Lower leg skin (tissue), 4 donors: Measurements from ENCODE around the gene DOCK1. TPM values are rescaled to one million over a fixed set of nuclear protein-coding genes. Genes with fewer than 3 reads are reported as not detected.

Source experiments
- DNase-seq, 2 donors: peaks; one replicate each; pipeline ENCODE4 v3.0.0-alpha.2; 2019; ENCODE audit warnings: low spot score in 2 of 2
- H3K4me3 ChIP-seq: fragments of 200-600 bp; sonication (generic); 2 replicates; pipeline ENCODE4 v1.5.1; 2017; ENCODE audit warnings: mild to moderate bottlenecking, low read depth; ENCODE audit not compliant: poor library complexity, severe bottlenecking
- POLR2A ChIP-seq, 2 donors: fragments of 450-650 bp; IDR thresholded peaks; one replicate each; pipeline ENCODE4 v1.6.1; 2016 to 2017; ENCODE audit warnings: antibody characterized with exemption in 2 of 2, mild to moderate bottlenecking in 1 of 2, moderate library complexity in 1 of 2
- WGBS, 2 donors: methylation state at CpG; one replicate each; pipeline ENCODE4 v1.1.5; 2018; 5-methylcytosine and 5-hydroxymethylcytosine counted together
- intact Hi-C: fragments of 100-400 bp; cut with DNase I; formaldehyde crosslinking; loops from one replicate; pipeline ENCODE4 v1.15.0; 2023; ENCODE audit warnings: low total_unique reads
- total RNA-seq, 4 donors: library from RNA; depleted of rRNA; stranded (reverse); fragments of >200 nt; gene quantifications; one replicate each; pipeline ENCODE4 v1.1.0, GENCODE V29; 2016
- TF ChIP-seq, protein P1 (sequence below), 3 donors: fragments of 450-650 bp; IDR thresholded peaks; one replicate each; pipeline ENCODE4 v1.5.1; 2016; ENCODE audit warnings: antibody characterized with exemption in 3 of 3, mild to moderate bottlenecking in 3 of 3, moderate library complexity in 2 of 3

The DOCK1 gene
- total RNA-seq, 4 donors from 2014 or later, result 76.6 to 108 (median 83.4) TPM

DNA sequence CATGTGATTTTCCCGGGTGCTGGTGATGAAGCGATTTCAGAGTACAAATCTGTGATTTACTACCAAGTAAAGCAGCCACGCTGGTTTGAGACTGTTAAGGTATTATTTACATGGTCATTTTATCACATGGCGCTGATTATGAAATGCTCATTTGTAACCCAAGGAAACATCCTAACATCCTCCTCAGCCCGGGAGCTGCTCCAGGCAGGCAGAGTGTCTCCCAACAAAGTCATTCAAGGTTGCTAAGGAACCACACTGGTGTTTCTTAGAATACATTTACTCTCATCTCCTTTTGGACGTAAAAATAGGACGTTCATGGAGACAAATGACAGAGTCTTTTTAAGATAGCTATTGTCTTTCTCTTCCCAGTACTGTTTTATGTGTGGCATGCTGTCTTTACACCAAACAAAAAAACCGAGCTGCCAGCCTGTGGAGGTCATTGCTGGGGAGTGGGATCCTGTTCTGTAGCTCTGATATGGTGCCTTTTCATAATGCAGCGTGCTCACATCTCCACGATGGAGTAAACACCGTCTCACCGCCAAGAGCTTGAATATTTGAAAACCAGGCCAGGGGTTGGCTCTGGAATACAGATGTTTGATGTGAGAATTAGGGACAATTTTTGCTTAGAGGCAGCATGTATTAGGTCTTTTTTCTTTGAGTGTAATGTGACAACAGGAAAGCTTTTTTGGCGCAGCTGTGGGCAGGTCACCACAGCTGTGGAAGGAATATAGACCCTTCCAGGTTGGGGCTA lies 119.6 kb downstream of the DOCK1 start:
- intact Hi-C loops, result no loop called here
- TF ChIP-seq, protein P1, sequence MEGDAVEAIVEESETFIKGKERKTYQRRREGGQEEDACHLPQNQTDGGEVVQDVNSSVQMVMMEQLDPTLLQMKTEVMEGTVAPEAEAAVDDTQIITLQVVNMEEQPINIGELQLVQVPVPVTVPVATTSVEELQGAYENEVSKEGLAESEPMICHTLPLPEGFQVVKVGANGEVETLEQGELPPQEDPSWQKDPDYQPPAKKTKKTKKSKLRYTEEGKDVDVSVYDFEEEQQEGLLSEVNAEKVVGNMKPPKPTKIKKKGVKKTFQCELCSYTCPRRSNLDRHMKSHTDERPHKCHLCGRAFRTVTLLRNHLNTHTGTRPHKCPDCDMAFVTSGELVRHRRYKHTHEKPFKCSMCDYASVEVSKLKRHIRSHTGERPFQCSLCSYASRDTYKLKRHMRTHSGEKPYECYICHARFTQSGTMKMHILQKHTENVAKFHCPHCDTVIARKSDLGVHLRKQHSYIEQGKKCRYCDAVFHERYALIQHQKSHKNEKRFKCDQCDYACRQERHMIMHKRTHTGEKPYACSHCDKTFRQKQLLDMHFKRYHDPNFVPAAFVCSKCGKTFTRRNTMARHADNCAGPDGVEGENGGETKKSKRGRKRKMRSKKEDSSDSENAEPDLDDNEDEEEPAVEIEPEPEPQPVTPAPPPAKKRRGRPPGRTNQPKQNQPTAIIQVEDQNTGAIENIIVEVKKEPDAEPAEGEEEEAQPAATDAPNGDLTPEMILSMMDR (IDR thresholded peaks at IDR 0.05), result no peak
- TF ChIP-seq POLR2A (IDR thresholded peaks at IDR 0.05), result no peak
- WGBS, 2 donors, result 65 to 72% methylated on average over 13 of the region's 13 CpGs
- no peak overlapping the region for H3K4me3 ChIP-seq
- DNase-seq, result peak in 1 of 2 donors; percentile 58

DNA sequence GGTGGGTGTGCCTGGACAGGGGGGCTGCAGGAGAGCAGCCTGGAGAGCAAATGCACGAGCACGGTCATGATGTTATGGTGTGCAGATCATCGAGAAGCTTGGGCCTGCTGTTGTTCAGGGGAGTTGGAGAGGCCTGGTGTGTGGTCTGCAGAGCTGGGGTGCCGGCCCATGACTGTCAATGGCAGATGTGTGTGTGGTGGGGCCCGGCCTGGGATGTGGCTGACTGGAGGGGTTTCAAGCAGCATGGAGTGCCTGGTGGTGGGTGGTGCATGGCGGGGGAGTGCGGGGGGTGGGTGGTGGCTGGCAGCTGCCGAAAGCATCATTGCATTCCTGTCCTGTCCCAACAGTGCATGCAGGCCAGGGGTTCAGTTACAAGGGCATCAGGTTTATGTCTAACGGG lies 122.6 kb downstream of the DOCK1 start:
- WGBS, 2 donors, result 95% methylated on average over 9 of the region's 9 CpGs

DNA sequence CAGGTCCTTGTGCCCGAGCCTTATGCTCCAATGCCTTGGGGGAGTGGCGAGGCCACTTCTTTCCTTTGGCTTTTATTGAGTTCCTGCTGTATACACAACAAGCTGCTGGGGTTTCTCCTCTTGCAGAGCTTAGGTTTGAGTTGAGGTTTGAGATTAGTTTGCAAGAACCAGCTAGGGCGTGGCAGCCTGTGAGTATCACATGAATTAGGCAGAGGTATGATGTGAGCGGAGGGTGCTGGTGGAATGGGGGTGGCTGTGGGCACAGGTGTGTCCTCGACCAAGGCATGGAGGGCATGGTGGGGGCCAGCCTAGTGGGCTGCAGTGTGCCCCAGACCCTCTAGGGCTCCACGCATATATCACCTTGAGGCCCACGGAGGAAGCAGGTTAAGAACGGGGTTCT lies 123.3 kb downstream of the DOCK1 start:
- 93% methylated on average over 8 of the region's 8 CpGs for whole genome bisulfite sequencing, 2 donors
- intact Hi-C loops, result no loop called here
- no peak overlapping the region for H3K4me3 ChIP-seq
- TF ChIP-seq POLR2A (IDR thresholded peaks at IDR 0.05), result no peak
- TF ChIP-seq, protein P1 (IDR thresholded peaks at IDR 0.05), result no peak
- peak in 1 of 2 donors; percentile 54 for DNase-seq

More for the DNA sequence above, 122.6 kb downstream of the DOCK1 start:
- no peak for TF ChIP-seq POLR2A (IDR thresholded peaks at IDR 0.05)
- TF ChIP-seq, protein P1 (IDR thresholded peaks at IDR 0.05), result no peak
- intact Hi-C loops, result no loop called here
- no peak overlapping the region for H3K4me3 ChIP-seq
- peak in 1 of 2 donors; percentile 68 for DNase-seq

DNA sequence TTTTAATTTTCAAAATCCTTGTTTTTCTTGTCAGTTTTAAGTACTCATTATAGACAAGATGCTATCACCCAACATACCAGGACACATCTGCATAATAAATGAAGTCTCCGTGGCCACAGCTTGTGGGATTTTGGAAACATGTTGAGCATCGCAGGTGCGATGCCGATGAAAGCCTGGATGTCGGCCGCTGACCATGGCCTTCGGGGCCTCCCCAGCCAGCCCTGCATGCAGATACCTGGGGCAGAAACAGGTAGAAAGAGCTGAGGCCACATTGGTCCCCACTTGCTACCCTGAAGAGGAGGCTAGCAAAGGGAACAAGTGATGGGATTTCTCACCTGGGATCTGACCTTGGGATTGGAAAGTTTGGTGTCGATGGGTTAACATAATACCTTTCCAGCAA lies 123.8 kb downstream of the DOCK1 start:
- H3K4me3 ChIP-seq, result no peak overlapping the region
- peak in 1 of 2 donors; percentile 46 for DNase-seq
- intact Hi-C loops, result no loop called here
- no peak for TF ChIP-seq POLR2A (IDR thresholded peaks at IDR 0.05)
- TF ChIP-seq, protein P1 (IDR thresholded peaks at IDR 0.05), result no peak
- WGBS, 2 donors, result 94 to 98% methylated on average over 8 of the region's 8 CpGs

DNA sequence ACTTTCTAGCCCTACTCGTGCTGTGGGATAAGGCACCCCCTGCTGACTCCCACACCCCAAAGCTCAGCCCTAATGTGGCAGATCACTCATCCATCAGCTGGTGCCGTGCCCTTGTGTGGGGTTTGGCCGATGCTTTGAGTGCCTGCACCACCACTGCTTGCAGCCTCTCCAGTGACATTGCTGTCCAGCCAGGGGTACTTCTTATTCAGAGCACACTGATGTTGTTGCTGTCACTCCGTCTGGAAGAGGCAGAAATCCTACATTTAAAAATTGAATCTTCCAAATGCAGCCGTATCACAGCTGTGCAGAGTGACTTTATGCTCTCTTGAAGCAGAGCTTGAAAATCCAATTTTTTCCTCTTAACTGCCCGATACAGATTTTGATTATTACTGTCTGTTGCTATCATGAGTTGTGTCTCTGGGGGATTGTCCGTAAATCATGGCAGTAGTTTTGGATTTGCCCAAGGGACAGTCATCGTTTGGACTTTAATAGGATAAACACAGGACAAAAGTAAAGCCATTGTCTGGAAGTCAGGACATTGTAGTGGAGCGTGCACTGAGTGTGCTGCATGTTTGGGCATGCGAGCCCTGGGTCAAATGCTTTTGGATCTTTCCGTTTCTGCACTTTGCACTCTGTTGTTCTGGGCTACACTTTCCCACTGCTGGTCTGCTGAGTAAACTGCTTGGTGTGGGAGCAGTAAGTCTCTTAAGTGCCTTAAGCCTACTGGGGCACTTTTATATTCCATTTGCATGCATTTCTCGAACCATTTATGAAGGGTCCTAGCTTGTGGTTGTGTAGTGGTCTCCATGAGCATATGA lies 128.2 kb downstream of the DOCK1 start:
- WGBS, 2 donors, result 76 to 78% methylated on average over 12 of the region's 12 CpGs
- TF ChIP-seq, protein P1 (IDR thresholded peaks at IDR 0.05), result no peak
- TF ChIP-seq POLR2A (IDR thresholded peaks at IDR 0.05), result no peak

More for the DNA sequence above, 128.2 kb downstream of the DOCK1 start:
- H3K4me3 ChIP-seq, result no peak overlapping the region
- intact Hi-C loops, result no loop called here
- peak in 1 of 2 donors; percentile 73 for DNase-seq
